Measurements from ENCODE around the gene PODXL. TPM values are rescaled to one million over a fixed set of nuclear protein-coding genes. Genes with fewer than 3 reads are reported as not detected.

Gene PODXL
- total RNA-seq, 6 donors from 2014 or later = 57.0 to 108 (median 96.6) TPM

- Histone ChIP-seq H3K4me1 (no peaks in the 10 kb centered on the region), H3K9me3 (no peaks in the 10 kb centered on the region), H3K36me3 (no peaks in the 10 kb centered on the region), H3K27me3 (no peaks in the 10 kb centered on the region), H3K4me3 (no peak overlapping the region), H3K27ac (no peak overlapping the region)
- no peak for ATAC-seq (ENCODE audit: low FRiP score in 2 of 2)
- DNase-seq = no peak
- TF ChIP-seq POLR2A (IDR thresholded peaks at IDR 0.05) = no peak
- no peak for TF ChIP-seq CTCF (IDR thresholded peaks at IDR 0.05)
- no peak for TF ChIP-seq EP300 (IDR thresholded peaks at IDR 0.05)
- TF ChIP-seq POLR2AphosphoS5 (IDR thresholded peaks at IDR 0.05) = no peak
- 89 to 92% methylated on average over 5 of the region's 5 CpGs for WGBS, 2 donors
These were observed 7.5 kb upstream of the PODXL start for GRCh38 chr7:131563918-131564317.

- ATAC-seq (ENCODE audit: low FRiP score in 2 of 2) = no peak
- DNase-seq = no peak
- WGBS, 2 donors = 89 to 97% methylated on average over 2 of the region's 2 CpGs
- no peak overlapping the region for H3K4me3 ChIP-seq
- no peaks in the 10 kb centered on the region for H3K9me3 ChIP-seq
- H3K27me3 ChIP-seq = peaks cover 0 to 2% (median 0%) of the 10 kb centered on the region in 4 donors
- peaks cover 0 to 7% (median 3%) of the 10 kb centered on the region in 4 donors for H3K4me1 ChIP-seq
- TF ChIP-seq POLR2A (IDR thresholded peaks at IDR 0.05) (no peak), POLR2AphosphoS5 (IDR thresholded peaks at IDR 0.05) (no peak), EP300 (IDR thresholded peaks at IDR 0.05) (no peak), CTCF (IDR thresholded peaks at IDR 0.05) (no peak)
- no peak overlapping the region for H3K27ac ChIP-seq
- no peaks in the 10 kb centered on the region for H3K36me3 ChIP-seq
These were observed 6.5 kb upstream of the PODXL start for GRCh38 chr7:131562941-131563340.

- Histone ChIP-seq H3K27me3 (peaks cover 0 to 6% (median 2%) of the 10 kb centered on the region in 4 donors), H3K27ac (no peak overlapping the region), H3K36me3 (no peaks in the 10 kb centered on the region), H3K9me3 (no peaks in the 10 kb centered on the region), H3K4me3 (no peak overlapping the region), H3K4me1 (peaks cover 12 to 33% (median 26%) of the 10 kb centered on the region in 4 donors)
- ATAC-seq (ENCODE audit: low FRiP score in 2 of 2) (no peak), DNase-seq (no peak)
- WGBS, 2 donors = 86 to 89% methylated on average over 2 of the region's 2 CpGs
- TF ChIP-seq CTCF (IDR thresholded peaks at IDR 0.05) = no peak
- no peak for TF ChIP-seq POLR2A (IDR thresholded peaks at IDR 0.05)
- no peak for TF ChIP-seq EP300 (IDR thresholded peaks at IDR 0.05)
- TF ChIP-seq POLR2AphosphoS5 (IDR thresholded peaks at IDR 0.05) = no peak
These were observed 3.6 kb upstream of the PODXL start for GRCh38 chr7:131560061-131560460.

- ATAC-seq (ENCODE audit: low FRiP score in 2 of 2) = peak in 1 of 2 donors; percentile 15
- Histone ChIP-seq H3K4me3 (peak overlapping the region in 3 of 4 donors; percentile 69 to 78 (median 74)), H3K36me3 (no peaks in the 10 kb centered on the region), H3K27ac (peak overlapping the region; percentile 68 to 92 (median 76)), H3K9me3 (no peaks in the 10 kb centered on the region), H3K4me1 (peaks cover 12 to 34% (median 28%) of the 10 kb centered on the region in 4 donors), H3K27me3 (peaks cover 0 to 6% (median 2%) of the 10 kb centered on the region in 4 donors)
- no peak for TF ChIP-seq POLR2A (IDR thresholded peaks at IDR 0.05)
- peak in 1 of 2 donors; percentile 37 for TF ChIP-seq POLR2AphosphoS5 (IDR thresholded peaks at IDR 0.05)
- 7 to 9% methylated on average over 26 to 28 of the region's 32 CpGs for WGBS, 2 donors
- peak in 1 of 2 donors; percentile 68 for DNase-seq
These were observed 1.4 kb upstream of the PODXL start for GRCh38 chr7:131557652-131558385.

GRCh38 chr7:131556909-131557651 is 652 bp upstream of the PODXL start:
- Histone ChIP-seq H3K27me3 (peaks cover 0 to 6% (median 2%) of the 10 kb centered on the region in 4 donors), H3K4me1 (peaks cover 16 to 40% (median 28%) of the 10 kb centered on the region in 4 donors), H3K4me3 (peak overlapping the region; percentile 59 to 78 (median 72)), H3K27ac (peak overlapping the region; percentile 68 to 92 (median 76)), H3K9me3 (no peaks in the 10 kb centered on the region), H3K36me3 (no peaks in the 10 kb centered on the region)
- TF ChIP-seq EP300 (IDR thresholded peaks at IDR 0.05) = no peak
- TF ChIP-seq CTCF (IDR thresholded peaks at IDR 0.05) = no peak
- TF ChIP-seq POLR2A (IDR thresholded peaks at IDR 0.05) = no peak
- no peak for TF ChIP-seq POLR2AphosphoS5 (IDR thresholded peaks at IDR 0.05)
- peak in 1 of 2 donors; percentile 11 for ATAC-seq (ENCODE audit: low FRiP score in 2 of 2)
- no peak for DNase-seq
- WGBS, 2 donors = 1 to 5% methylated on average over 10 to 21 of the region's 25 CpGs

All from upper lobe of left lung (tissue), 6 donors.